HFF-Myc (cell line): ENCODE data around the gene MCC.

ENCODE experiments used
- DNase-seq: peaks from one replicate; pipeline ENCODE4 v3.0.0-alpha.2; 2011; ENCODE audit warnings: low read depth; ENCODE audit errors: extremely low read depth
- H3K4me3 ChIP-seq: replicated peaks from 2 replicates; pipeline ENCODE4 v1.5.1; 2011; ENCODE audit warnings: low read depth, mild to moderate bottlenecking, control low read depth, low read length
- TF ChIP-seq, protein P1 (sequence below): IDR thresholded peaks from 2 replicates; pipeline ENCODE4 v1.5.1; 2012; ENCODE audit warnings: mild to moderate bottlenecking, low read depth, low read length, control low read depth; ENCODE audit errors: missing control alignments

Gene MCC

GRCh38 chr5:113340537-113340936 is 147.7 kb downstream of the MCC start:
- no peak for DNase-seq
- H3K4me3 ChIP-seq, result no peak overlapping the region
- TF ChIP-seq, protein P1, sequence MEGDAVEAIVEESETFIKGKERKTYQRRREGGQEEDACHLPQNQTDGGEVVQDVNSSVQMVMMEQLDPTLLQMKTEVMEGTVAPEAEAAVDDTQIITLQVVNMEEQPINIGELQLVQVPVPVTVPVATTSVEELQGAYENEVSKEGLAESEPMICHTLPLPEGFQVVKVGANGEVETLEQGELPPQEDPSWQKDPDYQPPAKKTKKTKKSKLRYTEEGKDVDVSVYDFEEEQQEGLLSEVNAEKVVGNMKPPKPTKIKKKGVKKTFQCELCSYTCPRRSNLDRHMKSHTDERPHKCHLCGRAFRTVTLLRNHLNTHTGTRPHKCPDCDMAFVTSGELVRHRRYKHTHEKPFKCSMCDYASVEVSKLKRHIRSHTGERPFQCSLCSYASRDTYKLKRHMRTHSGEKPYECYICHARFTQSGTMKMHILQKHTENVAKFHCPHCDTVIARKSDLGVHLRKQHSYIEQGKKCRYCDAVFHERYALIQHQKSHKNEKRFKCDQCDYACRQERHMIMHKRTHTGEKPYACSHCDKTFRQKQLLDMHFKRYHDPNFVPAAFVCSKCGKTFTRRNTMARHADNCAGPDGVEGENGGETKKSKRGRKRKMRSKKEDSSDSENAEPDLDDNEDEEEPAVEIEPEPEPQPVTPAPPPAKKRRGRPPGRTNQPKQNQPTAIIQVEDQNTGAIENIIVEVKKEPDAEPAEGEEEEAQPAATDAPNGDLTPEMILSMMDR, result no peak

DNA sequence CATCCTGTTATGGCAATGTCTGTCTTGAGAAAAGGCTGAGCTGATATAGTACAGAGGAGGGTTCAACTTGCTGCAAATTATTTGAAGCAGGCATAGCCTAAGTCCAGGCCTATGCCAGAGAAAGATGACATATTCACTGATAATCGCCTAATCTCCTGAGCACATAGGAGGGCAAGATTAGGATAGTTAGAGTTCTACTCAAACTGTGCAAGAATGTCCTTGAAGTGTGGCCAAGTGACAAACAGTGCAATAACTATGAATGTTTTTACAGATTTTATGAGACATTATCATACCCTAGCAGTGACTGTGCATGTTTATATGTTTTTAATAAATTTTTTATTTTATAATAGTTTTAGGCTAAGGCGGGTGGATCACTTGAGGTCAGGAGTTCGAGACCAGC is 149.6 kb downstream of the MCC start:
- no peak for DNase-seq
- no peak overlapping the region for H3K4me3 ChIP-seq
- TF ChIP-seq, protein P1, result no peak

DNA sequence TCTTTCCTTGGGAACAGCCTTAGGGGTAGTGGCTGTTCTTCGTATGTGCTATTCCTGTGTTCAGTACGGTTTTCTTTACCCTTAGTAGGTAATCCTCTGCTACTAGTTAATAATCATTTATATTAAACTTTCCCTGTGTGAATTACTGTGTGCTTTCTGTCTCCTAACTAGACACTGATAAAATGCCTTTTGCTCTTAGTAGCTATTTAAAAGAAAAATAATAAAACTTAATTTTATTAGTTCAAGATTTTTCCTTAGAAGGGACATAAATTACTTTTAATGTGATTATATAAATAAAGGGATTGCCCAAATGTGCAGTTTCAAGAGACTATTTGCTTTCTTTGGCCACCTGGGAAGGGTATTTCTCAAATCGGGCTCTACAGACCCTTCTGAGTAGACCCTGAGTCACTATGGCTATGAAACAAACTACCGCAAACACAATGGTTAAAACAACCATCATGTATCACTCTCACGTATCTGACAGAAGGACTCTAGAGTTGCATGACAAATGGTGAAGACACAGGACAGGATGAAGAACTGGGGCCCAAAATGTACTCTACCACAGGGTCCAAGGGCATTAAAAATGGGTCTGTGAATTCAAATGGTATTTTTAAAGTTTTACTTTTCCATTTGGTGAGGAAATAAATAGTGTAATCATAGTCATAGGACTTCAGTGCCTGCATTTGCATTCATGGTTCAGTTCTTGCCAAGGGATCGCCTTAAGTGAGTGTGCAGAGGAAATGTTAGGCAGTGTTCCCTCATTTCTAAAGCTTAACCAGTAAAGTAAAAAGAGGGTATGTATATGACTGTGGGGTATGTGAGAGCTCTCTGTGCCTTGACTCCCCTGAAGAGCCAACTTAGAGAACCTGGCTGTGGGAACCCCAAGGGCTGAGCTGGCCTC is 150.5 kb downstream of the MCC start:
- TF ChIP-seq, protein P1, result no peak
- DNase-seq, result no peak
- H3K4me3 ChIP-seq, result no peak overlapping the region

DNA sequence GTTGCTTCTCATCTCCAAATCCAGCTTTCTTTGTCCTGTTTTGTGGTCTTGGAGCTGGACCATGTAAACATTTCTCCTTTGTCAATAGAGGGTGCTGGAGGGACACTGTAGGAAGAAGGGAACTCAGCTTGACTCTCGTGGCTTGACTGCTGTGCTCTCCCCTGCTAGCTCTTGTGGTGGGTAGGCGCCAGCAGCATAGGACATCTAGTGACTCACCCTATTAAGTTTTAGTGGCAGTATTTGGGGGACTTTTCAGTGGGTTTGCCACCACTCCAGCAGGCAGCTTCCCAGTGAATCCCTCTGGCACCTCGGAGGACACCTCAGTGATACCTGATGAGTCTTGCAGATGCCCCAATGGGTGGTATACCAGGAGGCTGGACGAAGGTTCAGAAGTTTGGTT is 151.3 kb downstream of the MCC start:
- DNase-seq, result no peak
- TF ChIP-seq, protein P1, result peak; percentile 41
- no peak overlapping the region for H3K4me3 ChIP-seq

DNA sequence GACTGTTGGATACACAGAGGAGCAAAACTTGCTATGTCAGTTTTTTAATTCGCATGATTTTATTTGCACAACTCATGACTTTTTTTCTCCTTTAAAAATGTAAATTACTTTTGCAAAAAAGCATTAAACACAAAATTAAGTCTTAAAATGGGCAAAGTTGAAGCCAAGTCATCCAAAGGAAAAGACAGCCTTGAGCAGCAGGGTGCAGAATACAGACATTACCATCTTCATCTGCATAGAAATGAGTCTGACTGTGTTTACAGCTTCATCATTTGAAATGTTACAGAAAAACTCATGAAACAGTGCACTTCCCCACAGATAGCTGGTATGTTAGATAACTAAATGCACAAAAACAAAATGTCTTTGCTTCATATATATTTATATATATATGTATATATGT is 154.8 kb downstream of the MCC start:
- no peak overlapping the region for H3K4me3 ChIP-seq
- DNase-seq, result no peak
- TF ChIP-seq, protein P1, result no peak

- no peak for DNase-seq
- no peak overlapping the region for H3K4me3 ChIP-seq
- TF ChIP-seq, protein P1, result no peak
These were observed 157.1 kb downstream of the MCC start for GRCh38 chr5:113331209-113331551.

GRCh38 chr5:113330533-113331208 is 157.6 kb downstream of the MCC start:
- TF ChIP-seq, protein P1, result peak; percentile 1
- no peak overlapping the region for H3K4me3 ChIP-seq
- no peak for DNase-seq
